Small intestine (tissue), 7 donors: ENCODE data around the gene COQ7. TPM values are rescaled to one million over a fixed set of nuclear protein-coding genes. Genes with fewer than 3 reads are reported as not detected.

ENCODE experiments used
- DNase-seq, 2 donors: peaks; one replicate each; pipeline versions ENCODE4 v3.0.0 to v3.0.0-alpha.2; 2013
- FAIRE-seq: peaks from 2 replicates; lab custom pipeline; 2012; peaks lifted over from hg19 to GRCh38; lab: Jason Lieb, UNC
- H3K27ac ChIP-seq, 3 donors: one replicate each; pipeline ENCODE4 v1.5.1; 2013; ENCODE audit warnings: low read length in 2 of 3, mild to moderate bottlenecking in 2 of 3, control low read depth in 1 of 3, inconsistent platforms in 1 of 3, low read depth in 1 of 3, moderate library complexity in 1 of 3
- H3K27me3 ChIP-seq, 3 donors: one replicate each; pipeline ENCODE4 v1.6.1; 2013; ENCODE audit warnings: low read length in 3 of 3, inconsistent platforms in 1 of 3; ENCODE audit not compliant: control insufficient read depth in 3 of 3, insufficient read depth in 3 of 3
- H3K36me3 ChIP-seq, 3 donors: one replicate each; pipeline ENCODE4 v1.6.1; 2013; ENCODE audit warnings: low read length in 3 of 3, inconsistent platforms in 1 of 3, low read depth in 1 of 3, mild to moderate bottlenecking in 1 of 3, moderate library complexity in 1 of 3; ENCODE audit not compliant: control insufficient read depth in 3 of 3, insufficient read depth in 2 of 3
- H3K4me1 ChIP-seq, 3 donors: one replicate each; pipeline ENCODE4 v1.6.1; 2013; ENCODE audit warnings: low read length in 2 of 3, inconsistent platforms in 1 of 3, low read depth in 1 of 3, mild to moderate bottlenecking in 1 of 3, moderate library complexity in 1 of 3; ENCODE audit not compliant: control insufficient read depth in 3 of 3, insufficient read depth in 2 of 3
- H3K4me3 ChIP-seq, 3 donors: one replicate each; pipeline ENCODE4 v1.5.1; 2013; ENCODE audit warnings: low read length in 3 of 3, control low read depth in 1 of 3, inconsistent platforms in 1 of 3, low read depth in 1 of 3, mild to moderate bottlenecking in 1 of 3, moderate library complexity in 1 of 3
- H3K9me3 ChIP-seq, 2 donors: one replicate each; pipeline ENCODE4 v1.6.1; 2013; ENCODE audit warnings: low read depth in 1 of 2, low read length in 1 of 2; ENCODE audit not compliant: control insufficient read depth in 2 of 2, insufficient read depth in 1 of 2
- WGBS, 3 donors: extraction: QIAGEN DNeasy Blood & Tissue Kit; methylation state at CpG; one replicate each; pipeline ENCODE4 v1.1.7; 2013; 5-methylcytosine and 5-hydroxymethylcytosine counted together
- polyA plus RNA-seq, 4 donors: library from polyadenylated mRNA; stranded (reverse) in 3 of 4; unstranded in 1 of 4; fragments of 200-250 nt in 3 of 4; fragments of 120-200 nt in 1 of 4; gene quantifications; one replicate each; pipeline versions ENCODE4 v1.2.1 to v1.2.3, GENCODE V29; 2013
- donor health status: healthy with polysubstance abuse.
- donor health status: control.
- donor health status: control.
- donor health status: Bipolar disorder and iron deficiency.
- donor health status: healthy.

The COQ7 gene
- polyA plus RNA-seq, 4 donors, result 10.5 to 22.8 (median 19.3) TPM

DNA sequence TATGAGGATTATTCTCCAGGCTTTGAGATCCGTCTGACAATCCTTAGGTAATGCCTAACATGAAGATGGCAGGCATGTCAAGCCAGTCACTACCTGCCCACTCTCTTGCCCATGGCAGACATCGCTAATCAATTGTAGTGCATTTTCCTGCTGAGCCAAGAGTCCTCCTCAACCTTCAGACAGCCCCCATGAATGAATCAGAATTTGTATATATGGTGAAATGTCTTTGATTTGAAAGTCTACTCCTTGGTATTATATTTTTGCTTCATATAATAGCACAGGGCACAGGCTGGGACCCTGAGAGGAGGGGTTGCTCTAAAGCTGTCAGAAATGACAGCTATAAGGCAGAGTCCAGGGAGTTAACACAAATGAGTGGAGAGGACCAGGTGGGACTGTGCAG is 27.0 kb upstream of the COQ7 start:
- 89 to 94% (median 89%) methylated on average over 2 of the region's 2 CpGs for WGBS, 3 donors
- H3K4me3 ChIP-seq, result no peak overlapping the region
- H3K9me3 ChIP-seq, result peaks cover 0 to 3% of the 10 kb centered on the region in 2 donors
- H3K27ac ChIP-seq, result no peak overlapping the region
- H3K36me3 ChIP-seq, result peaks cover 0 to 37% (median 0%) of the 10 kb centered on the region in 3 donors
- DNase-seq (no peak), FAIRE-seq (no peak)
- H3K27me3 ChIP-seq, result no peaks in the 10 kb centered on the region
- H3K4me1 ChIP-seq, result no peaks in the 10 kb centered on the region

DNA sequence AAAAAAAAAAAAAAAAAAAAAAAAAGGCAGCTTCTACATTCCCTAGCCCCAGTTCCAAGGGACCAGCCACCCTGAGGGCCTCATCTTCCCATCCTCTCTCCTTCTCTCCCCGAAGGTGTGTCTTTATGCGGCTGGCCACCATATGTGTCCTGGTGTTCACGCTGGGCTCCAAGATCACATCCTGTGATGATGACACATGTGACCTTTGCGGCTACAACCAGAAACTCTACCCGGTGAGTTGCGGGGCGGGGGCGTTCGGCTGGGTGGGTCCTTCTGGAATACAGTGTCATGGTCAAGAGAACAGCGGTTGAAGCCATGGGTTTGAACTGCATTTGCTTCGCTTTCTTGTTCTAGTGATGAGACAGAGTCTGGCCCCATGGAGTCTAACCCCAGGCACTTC is 22.6 kb upstream of the COQ7 start:
- Histone ChIP-seq H3K4me3 (no peak overlapping the region), H3K4me1 (no peaks in the 10 kb centered on the region), H3K9me3 (no peaks in the 10 kb centered on the region), H3K36me3 (peaks cover 0 to 46% (median 0%) of the 10 kb centered on the region in 3 donors), H3K27ac (no peak overlapping the region), H3K27me3 (no peaks in the 10 kb centered on the region)
- DNase-seq (no peak), FAIRE-seq (no peak)
- WGBS, 3 donors, result 94 to 98% (median 97%) methylated on average over 11 of the region's 11 CpGs

DNA sequence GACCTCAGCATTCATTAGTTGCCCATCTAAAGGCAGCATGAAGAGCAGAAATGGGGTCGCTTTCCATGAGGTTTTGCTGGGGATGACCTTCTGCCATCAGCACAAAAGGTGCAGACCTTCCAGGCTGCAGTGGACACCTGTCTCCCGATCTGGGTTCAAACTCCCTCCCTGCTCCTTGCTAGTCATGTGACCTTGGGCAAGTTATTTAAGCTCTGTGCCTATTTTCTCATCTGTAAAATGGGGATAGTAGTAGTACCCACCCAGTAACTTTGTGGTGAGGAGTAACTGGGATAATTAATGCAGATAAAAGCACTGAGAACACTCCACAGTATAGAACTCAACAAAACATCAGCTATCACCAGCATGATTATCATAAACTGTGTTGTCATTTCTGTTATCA is 21.4 kb upstream of the COQ7 start:
- peaks cover 0 to 42% (median 0%) of the 10 kb centered on the region in 3 donors for H3K36me3 ChIP-seq
- no peaks in the 10 kb centered on the region for H3K9me3 ChIP-seq
- FAIRE-seq, result no peak
- H3K27ac ChIP-seq, result no peak overlapping the region
- H3K4me1 ChIP-seq, result no peaks in the 10 kb centered on the region
- no peak for DNase-seq
- 84 to 94% (median 93%) methylated on average over 2 of the region's 2 CpGs for WGBS, 3 donors
- no peaks in the 10 kb centered on the region for H3K27me3 ChIP-seq
- H3K4me3 ChIP-seq, result no peak overlapping the region

DNA sequence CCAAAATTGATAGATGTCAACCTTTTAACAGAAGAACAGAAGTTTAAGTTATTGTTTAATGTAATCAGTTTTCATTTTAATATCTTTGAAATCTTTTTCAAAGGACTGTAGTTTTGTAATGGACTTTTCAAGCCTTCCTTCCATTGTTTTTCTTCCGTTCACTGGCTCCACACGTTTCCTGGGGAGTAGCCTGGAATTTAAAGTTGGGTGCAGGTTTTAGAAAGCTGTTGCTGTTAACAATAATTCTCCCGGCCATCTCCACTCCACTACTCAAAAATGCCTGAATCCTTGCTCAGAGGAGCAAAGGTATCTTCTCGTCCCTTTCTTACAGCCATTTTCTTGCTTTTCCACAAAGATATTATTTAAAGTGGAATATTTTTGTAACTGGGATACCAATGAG is 4.7 kb upstream of the COQ7 start:
- no peak for DNase-seq
- FAIRE-seq, result no peak
- 72 to 88% (median 72%) methylated on average over 4 of the region's 4 CpGs for WGBS, 3 donors

DNA sequence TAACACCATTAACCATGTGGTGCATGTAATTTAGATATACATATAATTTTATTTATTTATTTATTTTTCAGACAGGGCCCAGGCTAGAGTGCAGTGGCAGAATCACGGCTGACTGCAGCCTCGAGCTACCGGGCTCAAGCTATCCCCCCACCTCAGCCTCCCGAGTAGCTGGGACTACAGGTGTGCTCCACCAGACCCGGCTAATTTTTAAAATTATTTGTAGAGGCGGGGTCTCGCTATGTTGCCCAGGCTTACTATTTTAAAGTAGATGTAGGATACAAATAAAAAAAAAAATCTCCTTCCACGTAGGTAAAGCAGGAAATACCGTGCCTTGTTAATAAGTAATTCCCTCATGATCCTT is 446 bp upstream of the COQ7 start:
- Histone ChIP-seq H3K4me1 (peaks cover 0 to 14% (median 0%) of the 10 kb centered on the region in 3 donors), H3K9me3 (no peaks in the 10 kb centered on the region), H3K36me3 (peaks cover 0 to 10% (median 0%) of the 10 kb centered on the region in 3 donors), H3K27me3 (no peaks in the 10 kb centered on the region), H3K27ac (peak overlapping the region; percentile 25 to 99 (median 98)), H3K4me3 (peak overlapping the region in 2 of 3 donors; percentile 29 to 94)
- WGBS, 3 donors, result 28 to 49% (median 36%) methylated on average over 9 of the region's 9 CpGs
- FAIRE-seq, result no peak
- DNase-seq, result no peak

More for the DNA sequence above, 4.7 kb upstream of the COQ7 start:
- no peak overlapping the region for H3K4me3 ChIP-seq
- H3K27ac ChIP-seq, result no peak overlapping the region
- H3K4me1 ChIP-seq, result peaks cover 0 to 4% (median 0%) of the 10 kb centered on the region in 3 donors
- H3K27me3 ChIP-seq, result no peaks in the 10 kb centered on the region
- no peaks in the 10 kb centered on the region for H3K9me3 ChIP-seq
- H3K36me3 ChIP-seq, result peaks cover 0 to 23% (median 0%) of the 10 kb centered on the region in 3 donors

DNA sequence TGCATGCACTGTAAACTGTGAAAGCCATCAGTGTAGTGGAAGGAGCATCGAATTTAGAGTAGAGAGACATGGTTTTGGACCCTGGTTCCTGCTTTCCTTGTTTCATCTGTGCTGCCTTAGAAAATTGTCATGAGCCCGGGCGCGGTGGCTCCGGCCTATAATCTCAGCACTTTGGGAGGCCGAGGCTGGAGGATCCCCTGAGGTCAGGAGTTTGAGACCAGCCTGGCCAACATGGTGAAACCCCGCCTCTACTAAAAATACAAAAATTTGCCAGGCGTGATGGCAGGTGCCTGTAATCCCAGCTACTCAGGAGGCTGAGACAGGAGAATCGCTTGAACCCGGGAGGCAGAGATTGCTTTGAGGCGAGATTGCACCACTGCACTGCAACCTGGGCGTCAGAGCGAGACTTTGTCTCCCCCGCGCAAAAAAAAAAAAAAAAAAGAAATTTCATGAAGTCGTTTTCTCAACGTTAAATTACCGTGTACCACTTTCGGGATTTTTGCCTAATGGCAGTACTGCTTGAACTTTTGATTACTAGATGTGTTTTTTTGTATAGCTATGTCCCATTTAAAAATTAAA is 912 bp downstream of the COQ7 start:
- Histone ChIP-seq H3K4me1 (peaks cover 0 to 14% (median 0%) of the 10 kb centered on the region in 3 donors), H3K4me3 (peak overlapping the region; percentile 66 to 94 (median 71)), H3K9me3 (no peaks in the 10 kb centered on the region), H3K36me3 (peaks cover 0 to 17% (median under 1%) of the 10 kb centered on the region in 3 donors), H3K27me3 (no peaks in the 10 kb centered on the region), H3K27ac (peak overlapping the region; percentile 98 to 99 (median 98))
- 13 to 36% (median 17%) methylated on average over 19 of the region's 19 CpGs for WGBS, 3 donors
- DNase-seq (peak; percentile 20 to 21), FAIRE-seq (no peak)

DNA sequence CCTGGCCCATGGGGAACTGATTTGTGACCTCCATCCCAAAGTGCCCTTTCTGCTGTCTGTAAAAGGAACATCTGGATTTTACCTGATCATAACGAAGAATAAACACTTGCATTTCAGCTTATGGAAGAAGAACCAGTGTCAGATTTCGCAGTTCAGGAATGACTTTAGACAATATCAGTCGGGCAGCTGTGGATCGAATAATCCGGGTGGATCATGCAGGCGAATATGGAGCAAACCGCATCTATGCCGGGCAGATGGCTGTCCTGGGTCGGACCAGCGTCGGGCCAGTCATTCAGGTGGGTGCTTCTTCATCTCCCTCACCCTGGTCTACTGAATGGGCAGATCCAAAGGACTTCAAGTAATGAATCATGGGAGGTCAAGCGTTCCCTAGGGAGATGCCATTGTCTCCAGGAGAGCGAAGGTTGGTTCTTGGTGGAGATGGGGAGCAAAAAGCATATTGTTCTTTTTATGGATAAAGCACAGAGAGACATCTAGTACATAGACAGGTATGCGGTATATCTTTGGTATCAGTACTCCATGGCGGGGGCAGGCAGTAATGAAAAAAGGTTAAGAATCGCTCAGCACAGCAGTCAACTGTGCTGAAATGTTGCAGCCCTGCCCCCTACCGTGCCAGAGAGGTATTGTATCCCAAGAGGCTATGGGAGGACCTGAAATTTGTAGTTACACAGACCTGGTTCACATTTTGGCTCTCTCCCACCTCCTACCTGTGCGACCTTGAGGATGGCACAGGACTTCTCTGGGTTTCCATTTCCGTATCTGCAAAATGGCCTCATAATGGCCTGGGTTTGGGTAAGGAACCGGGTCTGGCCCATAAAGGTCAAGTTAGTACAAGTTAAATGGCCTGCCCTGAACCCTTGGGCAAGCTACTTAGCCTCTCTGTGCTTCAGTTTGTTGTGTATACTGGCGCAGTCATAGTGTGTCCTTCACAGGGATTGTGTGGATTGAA is 4.7 kb downstream of the COQ7 start:
- H3K4me3 ChIP-seq, result no peak overlapping the region
- H3K9me3 ChIP-seq, result no peaks in the 10 kb centered on the region
- peaks cover 6 to 44% (median 12%) of the 10 kb centered on the region in 3 donors for H3K36me3 ChIP-seq
- H3K27ac ChIP-seq, result no peak overlapping the region
- no peaks in the 10 kb centered on the region for H3K27me3 ChIP-seq
- no peak for FAIRE-seq
- 71 to 79% (median 76%) methylated on average over 21 of the region's 21 CpGs for WGBS, 3 donors
- DNase-seq, result peak; percentile 74 to 77
- peaks cover 0 to 9% (median 0%) of the 10 kb centered on the region in 3 donors for H3K4me1 ChIP-seq

DNA sequence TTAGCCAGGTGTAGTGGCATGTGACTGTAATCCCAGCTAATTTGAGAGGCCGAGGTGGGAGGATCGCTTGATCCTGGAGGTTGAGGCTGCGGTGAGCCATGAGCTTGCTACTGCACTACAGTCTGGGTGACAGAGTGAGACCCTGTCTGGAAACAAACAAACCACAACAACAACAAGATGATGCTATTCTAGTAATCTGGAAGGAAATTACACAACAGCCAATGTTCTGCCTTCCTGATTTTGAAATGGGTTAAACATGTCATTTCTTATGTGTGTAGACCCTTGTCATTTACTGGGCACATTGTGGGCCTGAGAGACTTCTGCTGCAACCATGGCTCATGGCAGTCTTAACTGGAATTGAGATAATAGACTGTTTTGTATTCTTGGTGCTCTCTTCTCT is 5.9 kb downstream of the COQ7 start:
- 92 to 95% (median 93%) methylated on average over 3 of the region's 3 CpGs for WGBS, 3 donors
- DNase-seq (no peak), FAIRE-seq (no peak)
- no peak overlapping the region for H3K4me3 ChIP-seq
- no peaks in the 10 kb centered on the region for H3K27me3 ChIP-seq
- peaks cover 8 to 53% (median 16%) of the 10 kb centered on the region in 3 donors for H3K36me3 ChIP-seq
- H3K9me3 ChIP-seq, result no peaks in the 10 kb centered on the region
- peaks cover 0 to 7% (median 0%) of the 10 kb centered on the region in 3 donors for H3K4me1 ChIP-seq
- no peak overlapping the region for H3K27ac ChIP-seq
